Measurements from ENCODE around the gene NUDT3. TPM values are rescaled to one million over a fixed set of nuclear protein-coding genes. Genes with fewer than 3 reads are reported as not detected.

The NUDT3 gene
- total and polyA plus RNA-seq, 4 donors = 3.2 to 20.2 (median 9.5) TPM

DNA sequence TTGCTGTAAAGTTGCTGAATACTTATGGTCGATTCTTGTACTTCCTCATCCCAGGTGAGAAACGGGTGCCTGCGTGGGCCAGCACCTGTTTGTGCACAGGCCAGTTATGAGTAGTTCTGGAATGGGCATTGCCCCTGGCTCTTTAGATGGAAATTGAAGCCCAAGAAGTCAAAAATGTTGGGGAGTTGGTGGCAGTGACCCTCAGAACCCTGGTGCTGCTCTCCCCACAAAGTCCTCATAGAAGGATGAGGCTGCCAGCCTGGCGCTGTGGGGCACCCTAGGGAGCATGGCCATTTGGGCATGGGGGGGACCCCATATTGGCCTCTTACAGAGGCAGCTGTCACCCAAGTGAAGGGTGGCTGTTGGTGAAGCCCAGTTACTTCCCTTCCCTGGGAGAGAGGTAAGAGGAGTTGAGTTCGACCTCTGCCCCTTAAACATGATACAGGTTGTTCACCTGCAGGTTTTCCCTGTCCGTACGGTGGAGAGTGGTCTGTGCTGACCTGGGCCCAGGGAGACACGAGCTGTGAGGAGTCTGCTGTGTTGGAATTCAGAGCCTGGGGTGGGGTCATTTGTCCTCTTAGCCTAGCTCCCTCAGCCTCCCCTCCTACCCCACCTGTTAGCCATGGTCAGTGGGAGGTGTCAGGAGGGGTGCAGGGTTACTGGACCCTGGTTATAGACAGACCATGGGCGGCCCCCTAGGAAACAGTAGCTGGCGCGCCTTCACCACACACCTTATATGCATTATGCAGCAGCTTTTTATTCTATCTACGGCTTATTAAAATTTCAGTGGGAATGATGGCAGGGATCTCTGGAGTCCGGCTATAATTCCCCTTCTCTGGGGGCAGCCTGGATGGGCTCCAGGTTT lies 150.9 kb downstream of the NUDT3 start:
- Histone ChIP-seq H3K4me3 (ENCODE audit: low read depth in 1 of 3, low read length in 3 of 3) (no peak overlapping the region), H3K27me3 (ENCODE audit: control insufficient read depth in 4 of 4, insufficient read depth in 4 of 4, low read length in 3 of 4) (no peaks in the 10 kb centered on the region), H3K27ac (ENCODE audit: low read depth in 1 of 2, low read length in 2 of 2) (no peak overlapping the region), H3K36me3 (ENCODE audit: control insufficient read depth in 4 of 4, insufficient read depth in 3 of 4, low read depth in 1 of 4, low read length in 3 of 4) (peaks cover 0 to 17% (median 6%) of the 10 kb centered on the region in 4 donors), H3K9me3 (ENCODE audit: control insufficient read depth in 4 of 4, low read length in 3 of 4) (no peaks in the 10 kb centered on the region), H3K4me1 (ENCODE audit: control insufficient read depth in 4 of 4, insufficient read depth in 4 of 4, low read length in 3 of 4) (peaks cover 0 to 12% (median 7%) of the 10 kb centered on the region in 4 donors), H3K9ac (ENCODE audit: low read depth in 1 of 2, low read length in 2 of 2) (no peak overlapping the region)
- DNase-seq (ENCODE audit: low spot score) = no peak
- TF ChIP-seq NR2F2 (IDR thresholded peaks at IDR 0.05) (no peak), HNF4G (IDR thresholded peaks at IDR 0.05) (no peak), GABPA (IDR thresholded peaks at IDR 0.05 in 1 of 2, conservative IDR thresholded peaks at IDR 0.05 in 1 of 2) (no peak)
- 96% methylated on average over 13 of the region's 13 CpGs for WGBS

DNA sequence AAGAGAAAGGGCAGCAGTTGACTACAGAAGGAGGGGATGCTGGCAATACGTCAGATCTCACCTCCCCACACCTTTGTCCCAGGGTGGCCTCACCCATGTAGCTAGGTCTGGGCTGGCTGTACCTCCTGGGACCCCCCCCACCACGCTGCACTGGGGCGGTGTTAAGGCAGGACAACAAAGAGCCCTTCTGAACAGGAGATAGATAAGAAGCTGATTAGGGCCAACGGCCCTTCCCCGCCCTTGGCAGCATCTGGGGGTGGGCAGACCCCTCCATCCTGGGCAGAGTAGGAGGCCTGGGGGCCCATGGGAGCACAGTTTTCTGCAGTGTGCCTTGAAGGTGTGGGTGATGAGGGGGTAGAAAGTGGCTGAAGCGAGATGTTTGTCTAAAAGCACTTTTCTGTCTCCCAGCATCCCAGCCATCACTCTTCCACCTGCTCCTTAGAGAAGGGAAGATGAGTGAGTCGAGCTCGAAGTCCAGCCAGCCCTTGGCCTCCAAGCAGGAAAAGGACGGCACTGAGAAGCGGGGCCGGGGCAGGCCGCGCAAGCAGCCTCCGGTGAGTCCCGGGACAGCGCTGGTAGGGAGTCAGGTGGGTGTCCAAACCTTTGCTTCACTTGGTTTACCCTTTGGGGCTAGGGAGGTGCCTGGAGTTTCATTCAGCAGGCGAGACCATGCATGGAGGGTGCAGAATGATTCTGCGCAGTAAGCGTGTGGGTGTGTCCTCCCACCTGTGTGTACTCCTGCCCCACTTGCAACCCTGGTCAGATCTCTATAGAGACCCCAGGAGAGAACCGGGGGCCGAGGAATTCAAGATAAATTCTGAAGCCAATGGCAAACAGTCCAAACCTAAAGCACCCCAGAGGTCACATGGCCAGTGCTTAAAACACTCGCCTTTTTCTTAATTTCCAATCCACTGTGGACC lies 151.9 kb downstream of the NUDT3 start:
- 90% methylated on average over 22 of the region's 22 CpGs for WGBS
- H3K27ac ChIP-seq (ENCODE audit: low read depth in 1 of 2, low read length in 2 of 2) = no peak overlapping the region
- H3K4me1 ChIP-seq (ENCODE audit: control insufficient read depth in 4 of 4, insufficient read depth in 4 of 4, low read length in 3 of 4) = peaks cover 0 to 12% (median 9%) of the 10 kb centered on the region in 4 donors
- no peaks in the 10 kb centered on the region for H3K9me3 ChIP-seq (ENCODE audit: control insufficient read depth in 4 of 4, low read length in 3 of 4)
- no peak overlapping the region for H3K9ac ChIP-seq (ENCODE audit: low read depth in 1 of 2, low read length in 2 of 2)
- no peak overlapping the region for H3K4me3 ChIP-seq (ENCODE audit: low read depth in 1 of 3, low read length in 3 of 3)
- H3K36me3 ChIP-seq (ENCODE audit: control insufficient read depth in 4 of 4, insufficient read depth in 3 of 4, low read depth in 1 of 4, low read length in 3 of 4) = peaks cover 0 to 17% (median 6%) of the 10 kb centered on the region in 4 donors
- H3K27me3 ChIP-seq (ENCODE audit: control insufficient read depth in 4 of 4, insufficient read depth in 4 of 4, low read length in 3 of 4) = no peaks in the 10 kb centered on the region
- TF ChIP-seq, protein P1, sequence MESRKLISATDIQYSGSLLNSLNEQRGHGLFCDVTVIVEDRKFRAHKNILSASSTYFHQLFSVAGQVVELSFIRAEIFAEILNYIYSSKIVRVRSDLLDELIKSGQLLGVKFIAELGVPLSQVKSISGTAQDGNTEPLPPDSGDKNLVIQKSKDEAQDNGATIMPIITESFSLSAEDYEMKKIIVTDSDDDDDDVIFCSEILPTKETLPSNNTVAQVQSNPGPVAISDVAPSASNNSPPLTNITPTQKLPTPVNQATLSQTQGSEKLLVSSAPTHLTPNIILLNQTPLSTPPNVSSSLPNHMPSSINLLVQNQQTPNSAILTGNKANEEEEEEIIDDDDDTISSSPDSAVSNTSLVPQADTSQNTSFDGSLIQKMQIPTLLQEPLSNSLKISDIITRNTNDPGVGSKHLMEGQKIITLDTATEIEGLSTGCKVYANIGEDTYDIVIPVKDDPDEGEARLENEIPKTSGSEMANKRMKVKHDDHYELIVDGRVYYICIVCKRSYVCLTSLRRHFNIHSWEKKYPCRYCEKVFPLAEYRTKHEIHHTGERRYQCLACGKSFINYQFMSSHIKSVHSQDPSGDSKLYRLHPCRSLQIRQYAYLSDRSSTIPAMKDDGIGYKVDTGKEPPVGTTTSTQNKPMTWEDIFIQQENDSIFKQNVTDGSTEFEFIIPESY (IDR thresholded peaks at IDR 0.05) = no peak
- TF ChIP-seq SP1 (IDR thresholded peaks at IDR 0.05) (no peak), HNF4G (IDR thresholded peaks at IDR 0.05) (no peak), FOXA2 (IDR thresholded peaks at IDR 0.05) (no peak), NR2F2 (IDR thresholded peaks at IDR 0.05) (no peak), EGR1 (IDR thresholded peaks at IDR 0.05; ENCODE audit: low read depth in 2 of 2) (no peak), TAF1 (conservative IDR thresholded peaks at IDR 0.05) (no peak), FOXA1 (IDR thresholded peaks at IDR 0.05) (no peak), RXRA (IDR thresholded peaks at IDR 0.05) (no peak), RAD21 (IDR thresholded peaks at IDR 0.05) (no peak), GABPA (IDR thresholded peaks at IDR 0.05 in 1 of 2, conservative IDR thresholded peaks at IDR 0.05 in 1 of 2) (no peak)
- TF ChIP-seq, protein P2, sequence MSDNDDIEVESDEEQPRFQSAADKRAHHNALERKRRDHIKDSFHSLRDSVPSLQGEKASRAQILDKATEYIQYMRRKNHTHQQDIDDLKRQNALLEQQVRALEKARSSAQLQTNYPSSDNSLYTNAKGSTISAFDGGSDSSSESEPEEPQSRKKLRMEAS (IDR thresholded peaks at IDR 0.05) = no peak
- TF ChIP-seq, protein P3, sequence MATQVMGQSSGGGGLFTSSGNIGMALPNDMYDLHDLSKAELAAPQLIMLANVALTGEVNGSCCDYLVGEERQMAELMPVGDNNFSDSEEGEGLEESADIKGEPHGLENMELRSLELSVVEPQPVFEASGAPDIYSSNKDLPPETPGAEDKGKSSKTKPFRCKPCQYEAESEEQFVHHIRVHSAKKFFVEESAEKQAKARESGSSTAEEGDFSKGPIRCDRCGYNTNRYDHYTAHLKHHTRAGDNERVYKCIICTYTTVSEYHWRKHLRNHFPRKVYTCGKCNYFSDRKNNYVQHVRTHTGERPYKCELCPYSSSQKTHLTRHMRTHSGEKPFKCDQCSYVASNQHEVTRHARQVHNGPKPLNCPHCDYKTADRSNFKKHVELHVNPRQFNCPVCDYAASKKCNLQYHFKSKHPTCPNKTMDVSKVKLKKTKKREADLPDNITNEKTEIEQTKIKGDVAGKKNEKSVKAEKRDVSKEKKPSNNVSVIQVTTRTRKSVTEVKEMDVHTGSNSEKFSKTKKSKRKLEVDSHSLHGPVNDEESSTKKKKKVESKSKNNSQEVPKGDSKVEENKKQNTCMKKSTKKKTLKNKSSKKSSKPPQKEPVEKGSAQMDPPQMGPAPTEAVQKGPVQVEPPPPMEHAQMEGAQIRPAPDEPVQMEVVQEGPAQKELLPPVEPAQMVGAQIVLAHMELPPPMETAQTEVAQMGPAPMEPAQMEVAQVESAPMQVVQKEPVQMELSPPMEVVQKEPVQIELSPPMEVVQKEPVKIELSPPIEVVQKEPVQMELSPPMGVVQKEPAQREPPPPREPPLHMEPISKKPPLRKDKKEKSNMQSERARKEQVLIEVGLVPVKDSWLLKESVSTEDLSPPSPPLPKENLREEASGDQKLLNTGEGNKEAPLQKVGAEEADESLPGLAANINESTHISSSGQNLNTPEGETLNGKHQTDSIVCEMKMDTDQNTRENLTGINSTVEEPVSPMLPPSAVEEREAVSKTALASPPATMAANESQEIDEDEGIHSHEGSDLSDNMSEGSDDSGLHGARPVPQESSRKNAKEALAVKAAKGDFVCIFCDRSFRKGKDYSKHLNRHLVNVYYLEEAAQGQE (IDR thresholded peaks at IDR 0.05) = no peak
- TF ChIP-seq, protein P4, sequence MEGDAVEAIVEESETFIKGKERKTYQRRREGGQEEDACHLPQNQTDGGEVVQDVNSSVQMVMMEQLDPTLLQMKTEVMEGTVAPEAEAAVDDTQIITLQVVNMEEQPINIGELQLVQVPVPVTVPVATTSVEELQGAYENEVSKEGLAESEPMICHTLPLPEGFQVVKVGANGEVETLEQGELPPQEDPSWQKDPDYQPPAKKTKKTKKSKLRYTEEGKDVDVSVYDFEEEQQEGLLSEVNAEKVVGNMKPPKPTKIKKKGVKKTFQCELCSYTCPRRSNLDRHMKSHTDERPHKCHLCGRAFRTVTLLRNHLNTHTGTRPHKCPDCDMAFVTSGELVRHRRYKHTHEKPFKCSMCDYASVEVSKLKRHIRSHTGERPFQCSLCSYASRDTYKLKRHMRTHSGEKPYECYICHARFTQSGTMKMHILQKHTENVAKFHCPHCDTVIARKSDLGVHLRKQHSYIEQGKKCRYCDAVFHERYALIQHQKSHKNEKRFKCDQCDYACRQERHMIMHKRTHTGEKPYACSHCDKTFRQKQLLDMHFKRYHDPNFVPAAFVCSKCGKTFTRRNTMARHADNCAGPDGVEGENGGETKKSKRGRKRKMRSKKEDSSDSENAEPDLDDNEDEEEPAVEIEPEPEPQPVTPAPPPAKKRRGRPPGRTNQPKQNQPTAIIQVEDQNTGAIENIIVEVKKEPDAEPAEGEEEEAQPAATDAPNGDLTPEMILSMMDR (IDR thresholded peaks at IDR 0.05; ENCODE audit: low read depth, low read length, missing input control) = no peak
- no peak for DNase-seq (ENCODE audit: low spot score)
